Tibial nerve (tissue), 4 donors: ENCODE measurements around the gene RGS9. TPM values are rescaled to one million over a fixed set of nuclear protein-coding genes. Genes with fewer than 3 reads are reported as not detected.
"Not testable (repeated sequence)": the region's sequence is repeated elsewhere in the genome, so short reads cannot be mapped to it uniquely, and the experiment has no call there.

ENCODE experiments used
- DNase-seq, 2 donors: peaks; one replicate each; pipeline ENCODE4 v3.0.0-alpha.2; 2019; ENCODE audit warnings: low spot score in 2 of 2
- H3K27ac ChIP-seq, 4 donors: fragments of 200-600 bp; sonication (generic) in 3 of 4; one replicate each; pipeline ENCODE4 v1.5.1; 2017 to 2019; ENCODE audit warnings: mild to moderate bottlenecking in 1 of 4
- H3K27me3 ChIP-seq, 2 donors: fragments of 200-600 bp; sonication (generic) in 1 of 2; one replicate each; pipeline versions ENCODE4 v1.5.1 to v1.6.0; 2017 to 2019
- H3K36me3 ChIP-seq, 3 donors: fragments of 200-600 bp; sonication (generic); one replicate each; pipeline ENCODE4 v1.5.1; 2018 to 2019
- H3K4me1 ChIP-seq, 4 donors: fragments of 200-600 bp; sonication (generic) in 3 of 4; one replicate each; pipeline ENCODE4 v1.5.1; 2017 to 2019
- H3K4me3 ChIP-seq, 4 donors: fragments of 200-600 bp; sonication (generic) in 3 of 4; one replicate each; pipeline ENCODE4 v1.5.1; 2017 to 2019; ENCODE audit warnings: mild to moderate bottlenecking in 1 of 4, moderate library complexity in 1 of 4
- H3K9me3 ChIP-seq, 4 donors: fragments of 200-600 bp; sonication (generic) in 3 of 4; one replicate each; pipeline ENCODE4 v1.5.1; 2017 to 2019
- EP300 ChIP-seq, 2 donors: sonication (generic); formaldehyde crosslinking; IDR thresholded peaks; one replicate each; pipeline ENCODE4 v1.6.1; 2017; ENCODE audit warnings: antibody characterized with exemption in 2 of 2, mild to moderate bottlenecking in 1 of 2
- POLR2A ChIP-seq, 2 donors: fragments of 450-650 bp; IDR thresholded peaks; one replicate each; pipeline ENCODE4 v1.6.1; 2017; ENCODE audit warnings: antibody characterized with exemption in 2 of 2, mild to moderate bottlenecking in 2 of 2, moderate library complexity in 2 of 2
- WGBS, 2 donors: methylation state at CpG; one replicate each; pipeline ENCODE4 v1.1.5; 2018; 5-methylcytosine and 5-hydroxymethylcytosine counted together
- total RNA-seq, 4 donors: library from RNA; depleted of rRNA; stranded (reverse); fragments of >200 nt; gene quantifications; one replicate each; pipeline ENCODE4 v1.1.0, GENCODE V29; 2016
- TF ChIP-seq, protein P1 (sequence below), 5 experiments: fragments of 200-600 bp in 3 of 5; fragments of 450-650 bp in 2 of 5; sonication (generic) in 3 of 5; IDR thresholded peaks; one replicate each; pipeline ENCODE4 v1.5.1; 2016 to 2019; ENCODE audit warnings: antibody characterized with exemption in 5 of 5, mild to moderate bottlenecking in 3 of 5, moderate library complexity in 2 of 5

The RGS9 gene
- total RNA-seq, 4 donors from 2014 or later = 10.7 to 15.3 (median 11.3) TPM

DNA sequence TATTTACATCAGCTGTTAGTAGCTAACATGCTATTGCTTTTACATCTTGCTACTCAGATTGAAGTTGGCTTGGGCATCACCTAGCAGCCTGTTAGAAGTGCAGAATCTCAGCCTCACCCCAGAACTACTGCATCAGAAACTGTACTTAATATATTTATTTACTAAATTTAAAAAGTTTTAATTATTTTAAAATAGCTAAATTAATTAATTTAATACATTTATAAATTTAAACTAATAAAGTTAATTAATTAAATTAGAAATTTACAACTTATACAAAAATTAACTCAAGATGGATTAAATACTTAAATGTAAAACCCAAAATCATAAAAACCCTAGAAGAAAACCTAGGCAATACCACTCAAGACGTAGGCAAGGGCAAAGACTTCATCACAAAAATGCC, 41.7 kb upstream of the RGS9 start:
- Histone ChIP-seq H3K27me3 (no peaks in the 10 kb centered on the region), H3K36me3 (no peaks in the 10 kb centered on the region), H3K27ac (no peak overlapping the region), H3K4me1 (peaks cover 0 to 9% (median 7%) of the 10 kb centered on the region in 4 donors), H3K9me3 (no peaks in the 10 kb centered on the region), H3K4me3 (no peak overlapping the region)
- DNase-seq = no peak
- WGBS, 2 donors = 95 to 96% methylated on average over 1 of the region's 1 CpG
- TF ChIP-seq, protein P1, sequence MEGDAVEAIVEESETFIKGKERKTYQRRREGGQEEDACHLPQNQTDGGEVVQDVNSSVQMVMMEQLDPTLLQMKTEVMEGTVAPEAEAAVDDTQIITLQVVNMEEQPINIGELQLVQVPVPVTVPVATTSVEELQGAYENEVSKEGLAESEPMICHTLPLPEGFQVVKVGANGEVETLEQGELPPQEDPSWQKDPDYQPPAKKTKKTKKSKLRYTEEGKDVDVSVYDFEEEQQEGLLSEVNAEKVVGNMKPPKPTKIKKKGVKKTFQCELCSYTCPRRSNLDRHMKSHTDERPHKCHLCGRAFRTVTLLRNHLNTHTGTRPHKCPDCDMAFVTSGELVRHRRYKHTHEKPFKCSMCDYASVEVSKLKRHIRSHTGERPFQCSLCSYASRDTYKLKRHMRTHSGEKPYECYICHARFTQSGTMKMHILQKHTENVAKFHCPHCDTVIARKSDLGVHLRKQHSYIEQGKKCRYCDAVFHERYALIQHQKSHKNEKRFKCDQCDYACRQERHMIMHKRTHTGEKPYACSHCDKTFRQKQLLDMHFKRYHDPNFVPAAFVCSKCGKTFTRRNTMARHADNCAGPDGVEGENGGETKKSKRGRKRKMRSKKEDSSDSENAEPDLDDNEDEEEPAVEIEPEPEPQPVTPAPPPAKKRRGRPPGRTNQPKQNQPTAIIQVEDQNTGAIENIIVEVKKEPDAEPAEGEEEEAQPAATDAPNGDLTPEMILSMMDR (IDR thresholded peaks at IDR 0.05) = no peak
- TF ChIP-seq EP300 (IDR thresholded peaks at IDR 0.05) = no peak
- no peak for TF ChIP-seq POLR2A (IDR thresholded peaks at IDR 0.05)

DNA sequence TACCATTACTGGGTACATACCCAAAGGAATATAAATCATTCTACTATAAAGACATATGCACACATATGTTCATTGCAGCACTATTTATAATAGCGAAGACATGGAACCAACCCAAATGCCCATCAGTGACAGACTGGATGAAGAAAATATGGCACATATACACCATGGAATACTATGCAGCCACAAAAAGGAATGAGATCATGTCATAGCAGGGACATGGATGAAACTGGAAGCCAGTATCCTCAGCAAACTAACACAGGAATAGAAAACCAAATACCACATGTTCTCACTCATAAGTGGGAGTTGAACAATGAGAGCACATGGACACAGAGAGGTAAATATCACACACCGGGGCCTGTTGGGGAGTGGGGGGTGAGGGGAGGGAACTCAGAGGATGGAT, 40.8 kb upstream of the RGS9 start:
- WGBS, 2 donors = 95 to 96% methylated on average over 2 of the region's 2 CpGs
- DNase-seq, H3K27ac ChIP-seq, H3K36me3 ChIP-seq, H3K27me3 ChIP-seq, H3K4me3 ChIP-seq, H3K9me3 ChIP-seq: not testable (repeated sequence)
- H3K4me1 ChIP-seq = peaks cover 0 to 14% (median 9%) of the 10 kb centered on the region in 4 donors

DNA sequence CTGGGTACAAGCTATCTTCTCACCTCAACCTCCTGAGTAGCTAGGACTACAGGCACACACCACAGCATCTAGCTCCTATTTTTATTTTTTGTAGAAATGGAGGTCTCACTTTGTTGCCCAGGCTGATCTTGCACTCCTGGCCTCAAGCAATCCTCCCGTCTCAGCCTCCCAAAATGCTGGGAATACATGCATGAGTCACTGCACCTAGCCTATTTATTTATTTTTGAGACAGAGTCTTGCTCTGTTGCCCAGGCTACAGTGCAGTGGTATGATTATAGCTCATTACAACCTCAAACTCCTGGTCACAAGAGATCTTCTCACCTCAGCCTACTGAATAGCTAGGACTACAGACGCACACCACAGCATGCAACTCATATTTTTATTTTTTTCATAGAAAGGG, 40.1 kb upstream of the RGS9 start:
- Histone ChIP-seq H3K9me3 (no peaks in the 10 kb centered on the region), H3K4me3 (no peak overlapping the region), H3K4me1 (peaks cover 0 to 19% (median 10%) of the 10 kb centered on the region in 4 donors), H3K27ac (no peak overlapping the region), H3K27me3 (no peaks in the 10 kb centered on the region), H3K36me3 (no peaks in the 10 kb centered on the region)
- WGBS, 2 donors = 94 to 95% methylated on average over 2 of the region's 2 CpGs
- TF ChIP-seq POLR2A (IDR thresholded peaks at IDR 0.05) = no peak
- no peak for TF ChIP-seq EP300 (IDR thresholded peaks at IDR 0.05)
- TF ChIP-seq, protein P1 (IDR thresholded peaks at IDR 0.05) = no peak
- no peak for DNase-seq

DNA sequence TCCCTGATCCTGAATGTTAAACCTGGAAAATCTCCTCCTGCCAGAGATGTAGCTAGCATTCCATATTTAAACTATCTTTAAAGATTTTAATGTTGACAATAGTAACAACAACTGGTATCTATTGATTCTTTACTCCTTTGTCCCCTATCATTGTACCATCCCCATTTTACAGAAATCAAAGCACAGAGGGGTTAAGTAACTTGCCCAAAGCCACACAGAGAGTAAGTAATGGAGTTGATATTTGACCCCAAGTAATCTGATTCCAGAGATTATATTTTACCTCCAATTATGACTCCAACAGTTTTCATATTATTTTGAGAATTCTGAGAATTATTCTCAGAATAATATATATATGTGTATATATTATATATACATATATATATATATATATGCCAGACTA, 37.7 kb upstream of the RGS9 start:
- H3K27ac ChIP-seq = peak overlapping the region in 2 of 4 donors; percentile 72 to 89
- H3K36me3 ChIP-seq = no peaks in the 10 kb centered on the region
- no peaks in the 10 kb centered on the region for H3K27me3 ChIP-seq
- H3K9me3 ChIP-seq = no peaks in the 10 kb centered on the region
- TF ChIP-seq EP300 (IDR thresholded peaks at IDR 0.05) = no peak
- TF ChIP-seq, protein P1 (IDR thresholded peaks at IDR 0.05) = no peak
- TF ChIP-seq POLR2A (IDR thresholded peaks at IDR 0.05) = no peak
- H3K4me3 ChIP-seq = no peak overlapping the region
- no peak for DNase-seq
- H3K4me1 ChIP-seq = peaks cover 0 to 28% (median 11%) of the 10 kb centered on the region in 4 donors

DNA sequence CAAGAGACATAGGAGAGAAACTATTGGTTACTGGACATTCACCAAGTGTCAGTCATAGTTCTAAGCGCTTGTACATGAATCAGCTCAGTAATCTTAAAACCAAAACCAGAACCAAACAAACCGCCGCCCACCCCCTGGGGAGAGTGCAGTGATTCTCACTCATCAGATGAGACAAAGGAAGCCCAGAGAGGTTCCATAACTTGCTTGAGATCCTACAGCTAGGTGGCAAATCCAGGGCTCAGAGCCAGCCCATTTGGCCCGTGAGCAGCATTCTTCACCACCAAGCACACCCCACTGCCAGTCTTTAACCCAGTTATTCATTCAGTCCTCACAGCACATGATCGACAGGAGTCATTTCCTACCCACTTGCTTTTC, 37.2 kb upstream of the RGS9 start:
- no peaks in the 10 kb centered on the region for H3K36me3 ChIP-seq
- H3K9me3 ChIP-seq = no peaks in the 10 kb centered on the region
- H3K27ac ChIP-seq = peak overlapping the region; percentile 65 to 89 (median 74)
- H3K4me3 ChIP-seq = peak overlapping the region; percentile 37 to 63 (median 58)
- WGBS, 2 donors = 31 to 38% methylated on average over 5 of the region's 5 CpGs
- H3K27me3 ChIP-seq = no peaks in the 10 kb centered on the region
- peak; percentile 44 to 66 for DNase-seq
- TF ChIP-seq POLR2A (IDR thresholded peaks at IDR 0.05) (no peak), EP300 (IDR thresholded peaks at IDR 0.05) (no peak)
- TF ChIP-seq, protein P1 (IDR thresholded peaks at IDR 0.05) = no peak
- H3K4me1 ChIP-seq = peaks cover 0 to 33% (median 16%) of the 10 kb centered on the region in 4 donors
